NCI-H128 (cell line): ENCODE measurements around the gene TMOD1.
"Not testable (repeated sequence)": the region's sequence is repeated elsewhere in the genome, so short reads cannot be mapped to it uniquely, and the experiment has no call there.

Experiments used
- DNase-seq: peaks from one replicate; lab custom pipeline; 2025; ENCODE audit not compliant: unreplicated experiment; lab: John Stamatoyannopoulos, UW

TMOD1 gene

DNA sequence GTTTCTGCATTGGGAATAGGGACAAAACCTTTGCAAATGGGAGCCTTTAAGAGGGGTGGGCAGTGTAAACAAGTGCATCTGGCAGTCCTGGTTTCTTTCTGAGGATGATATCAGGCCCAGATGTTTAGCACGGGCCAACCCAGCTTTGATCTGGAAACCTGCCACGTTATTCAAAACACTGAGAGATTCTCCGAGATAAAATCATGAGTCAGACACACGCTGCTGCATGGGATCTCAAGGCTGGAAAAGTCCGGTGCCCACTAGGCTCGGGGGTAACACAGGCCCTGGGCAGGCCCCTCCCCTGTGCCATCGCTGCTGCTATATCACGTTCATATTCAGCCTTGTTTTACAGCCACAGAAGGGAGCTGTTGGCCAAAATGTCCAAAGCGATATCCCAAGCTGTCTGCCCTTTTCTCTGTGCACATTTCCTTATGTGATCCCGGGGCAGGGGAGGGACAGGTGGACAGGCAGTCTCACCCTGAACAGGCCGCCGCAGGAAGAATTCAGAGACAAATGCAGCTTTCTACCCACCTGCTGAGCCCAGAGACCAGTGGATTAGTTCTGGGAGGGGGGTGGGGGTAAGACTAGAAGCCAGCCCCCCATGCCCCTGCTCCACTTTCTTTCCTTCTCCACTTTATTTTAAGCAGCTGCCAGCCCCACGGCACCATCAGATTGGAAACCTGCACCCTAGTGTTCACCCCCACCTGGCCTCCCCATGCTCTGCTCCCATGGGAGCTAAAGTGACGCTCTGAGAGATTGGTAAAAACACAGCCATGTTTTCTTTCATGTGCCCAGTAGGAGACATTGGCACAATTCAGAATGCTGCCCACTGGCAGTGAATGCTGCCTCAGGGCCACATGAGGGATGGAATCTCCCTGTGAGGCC is 63.1 kb downstream of the TMOD1 start:
- DNase-seq: no peak

DNA sequence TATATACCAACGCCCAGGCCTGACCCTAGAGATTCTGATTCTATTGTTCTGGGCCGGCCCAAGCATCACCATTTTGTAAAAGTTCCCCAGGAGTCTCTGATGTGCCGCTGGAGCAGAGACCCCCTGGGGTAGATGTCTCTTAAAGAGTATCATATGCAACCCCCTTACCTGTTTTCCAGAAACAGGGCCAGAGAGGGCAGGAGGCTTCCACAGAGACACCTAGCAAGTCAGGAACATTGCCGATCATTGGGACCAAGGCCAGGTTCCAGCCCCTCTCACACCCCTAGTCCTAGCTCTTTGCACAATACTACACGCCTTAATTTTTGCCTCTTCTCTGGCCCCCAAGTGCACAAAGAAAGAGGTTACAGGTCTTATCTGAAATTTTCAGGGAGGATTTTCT is 63.8 kb downstream of the TMOD1 start:
- no peak for DNase-seq

DNA sequence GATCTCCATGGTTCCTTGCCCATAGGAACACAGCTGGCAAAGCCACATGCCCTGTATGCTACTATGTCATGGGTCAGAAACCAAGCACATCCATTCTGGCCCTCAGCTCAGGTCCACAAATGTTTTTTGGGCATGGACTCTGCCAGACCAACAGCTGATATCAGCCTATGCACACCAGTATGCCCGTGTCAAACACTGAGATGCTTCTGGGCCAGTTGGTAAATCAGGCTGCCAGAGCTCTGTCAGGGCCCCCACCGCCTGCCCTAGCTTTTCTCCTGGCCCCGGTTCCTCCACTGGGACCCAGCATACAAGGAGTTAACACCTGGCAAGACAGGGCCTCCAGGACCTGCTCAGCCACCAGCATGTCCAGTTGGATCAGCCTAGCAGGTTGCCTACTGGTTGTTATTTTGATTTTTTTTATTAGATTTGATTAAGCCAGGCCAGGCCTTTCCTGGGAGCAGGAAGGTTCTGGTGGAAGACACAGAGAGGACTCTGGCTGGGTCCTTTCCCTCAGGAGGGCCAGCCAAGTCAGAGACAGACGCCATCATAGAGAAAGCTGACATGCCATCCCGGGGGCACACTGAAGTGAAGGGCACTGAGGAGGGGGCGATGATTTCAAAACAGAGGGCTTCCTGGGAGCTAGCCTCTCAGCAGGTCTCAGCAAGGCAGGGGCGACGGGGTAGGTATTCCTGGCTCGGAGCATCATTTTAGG is 65.9 kb downstream of the TMOD1 start:
- DNase-seq: no peak

DNA sequence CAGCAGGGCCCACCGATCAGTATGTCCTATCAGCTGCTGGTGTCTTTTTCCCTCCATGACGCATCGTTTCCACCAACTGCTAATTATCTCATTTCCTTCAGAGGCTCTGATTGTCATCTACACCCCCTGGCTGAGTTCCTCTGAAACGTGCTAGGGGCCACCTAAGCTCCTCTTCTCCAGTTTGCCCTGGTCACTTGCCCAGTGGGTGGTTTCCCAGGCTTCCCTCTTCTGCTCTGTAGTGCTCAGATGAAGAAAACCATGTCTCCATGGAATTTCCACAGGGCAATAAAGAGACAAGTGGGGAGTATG is 66.4 kb downstream of the TMOD1 start:
- DNase-seq: no peak

DNA sequence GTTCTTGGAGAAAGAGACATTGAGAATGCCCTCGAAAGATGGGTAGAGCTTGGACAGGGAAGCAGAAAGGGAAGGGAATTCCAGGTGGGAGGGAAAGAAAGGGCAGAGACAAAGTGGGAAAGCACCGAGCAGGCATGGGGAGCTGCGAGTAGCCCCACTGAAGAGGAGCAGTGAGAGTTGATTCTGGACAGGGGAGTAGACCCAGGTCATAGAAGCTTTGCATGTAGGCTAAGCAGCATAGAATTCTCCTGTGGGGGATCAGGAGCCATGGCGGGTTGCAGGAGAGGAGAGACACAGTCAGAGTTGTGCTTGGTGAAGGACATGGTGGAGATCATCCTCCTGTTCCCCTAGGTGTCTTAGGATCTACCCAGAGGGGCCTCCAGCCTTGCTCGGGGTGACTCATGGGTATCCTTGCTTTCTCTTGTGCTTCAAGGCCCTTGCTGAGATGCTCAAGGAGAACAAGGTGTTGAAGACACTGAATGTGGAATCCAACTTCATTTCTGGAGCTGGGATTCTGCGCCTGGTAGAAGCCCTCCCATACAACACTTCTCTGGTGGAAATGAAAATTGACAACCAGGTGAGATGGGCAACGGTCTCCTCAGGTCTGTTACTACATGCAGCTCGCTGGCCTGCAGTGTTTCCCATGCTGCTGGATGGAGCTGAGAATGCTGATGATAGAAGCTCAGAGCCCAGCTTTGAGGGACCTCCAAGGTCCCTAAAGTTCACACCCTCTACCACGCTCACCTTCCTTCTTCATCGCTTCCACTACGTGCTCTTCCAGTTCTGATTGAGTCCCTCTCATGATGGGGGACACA is 67.2 kb downstream of the TMOD1 start:
- no peak for DNase-seq

DNA sequence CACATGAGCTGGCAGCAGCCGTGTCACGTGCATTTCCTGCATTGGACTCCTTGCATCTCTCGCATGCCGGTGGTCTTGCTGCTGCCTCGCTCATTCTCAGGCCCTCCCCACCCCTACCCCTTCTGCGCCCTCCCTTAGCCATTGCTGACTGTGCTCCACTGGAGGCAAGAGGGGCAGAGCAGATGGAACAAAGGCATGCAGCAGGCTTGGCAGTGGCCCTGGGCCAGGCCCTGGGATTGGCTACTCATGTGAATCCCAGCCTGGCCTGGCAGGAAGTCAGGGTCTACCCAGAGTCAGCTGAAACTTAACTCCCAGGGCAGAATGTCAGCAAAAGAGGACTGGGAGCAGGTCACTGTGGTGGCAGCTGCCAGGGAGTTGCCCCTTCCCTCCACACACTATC is 69.4 kb downstream of the TMOD1 start:
- no peak for DNase-seq

DNA sequence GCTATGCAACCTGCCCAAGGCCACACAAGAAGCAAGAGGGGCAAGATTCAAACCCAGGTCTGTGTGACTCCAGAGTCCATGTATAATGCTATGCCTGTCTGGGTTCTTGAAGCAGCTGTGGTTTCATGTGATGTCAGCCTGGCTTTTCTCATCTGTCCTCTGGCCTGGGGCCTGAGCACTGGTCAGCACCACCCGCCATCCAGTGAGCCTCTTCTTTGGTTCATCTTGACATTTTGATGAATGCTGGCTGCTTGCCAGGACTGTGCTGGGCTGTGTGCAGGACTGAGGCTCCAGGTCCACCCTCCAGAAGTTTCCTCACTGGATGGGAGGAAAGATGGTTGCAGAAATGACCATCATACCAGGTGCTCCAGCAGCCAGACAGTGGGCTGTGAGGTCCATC is 70.2 kb downstream of the TMOD1 start:
- no peak for DNase-seq

DNA sequence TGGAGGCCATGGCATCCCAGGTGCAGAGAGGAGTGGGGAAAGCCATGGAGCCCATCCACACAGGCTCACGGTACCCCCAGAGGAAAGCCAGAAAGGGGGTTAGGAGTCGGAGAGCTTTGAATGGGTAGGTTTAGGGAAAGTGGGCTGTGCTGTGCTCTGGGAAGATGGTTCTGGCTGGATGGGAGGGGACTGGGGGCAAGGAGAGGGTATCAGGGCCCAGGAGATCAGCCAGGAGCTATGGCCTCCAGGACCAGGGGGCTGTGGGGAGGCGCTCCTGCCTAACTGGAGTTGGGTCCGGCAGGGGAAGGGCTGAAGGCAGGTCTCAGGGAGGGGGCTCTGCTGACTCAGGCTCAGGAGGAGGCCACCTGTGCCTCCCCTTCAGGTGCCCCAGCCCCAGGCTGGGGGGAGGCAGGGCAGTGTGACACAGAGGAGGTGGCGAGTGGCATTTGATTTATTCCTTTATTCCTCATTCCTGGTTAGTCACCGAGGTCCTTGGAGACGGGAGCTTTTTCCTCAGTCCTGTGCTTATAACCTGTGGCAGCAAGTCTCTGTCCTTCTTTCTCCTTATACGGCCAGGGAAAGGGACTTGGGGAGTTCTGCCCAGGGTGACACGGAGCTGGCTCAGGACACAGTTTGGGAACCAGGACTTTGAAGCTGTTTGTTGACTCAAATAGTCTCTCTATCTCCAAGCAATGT is 70.9 kb downstream of the TMOD1 start:
- DNase-seq: no peak

DNA sequence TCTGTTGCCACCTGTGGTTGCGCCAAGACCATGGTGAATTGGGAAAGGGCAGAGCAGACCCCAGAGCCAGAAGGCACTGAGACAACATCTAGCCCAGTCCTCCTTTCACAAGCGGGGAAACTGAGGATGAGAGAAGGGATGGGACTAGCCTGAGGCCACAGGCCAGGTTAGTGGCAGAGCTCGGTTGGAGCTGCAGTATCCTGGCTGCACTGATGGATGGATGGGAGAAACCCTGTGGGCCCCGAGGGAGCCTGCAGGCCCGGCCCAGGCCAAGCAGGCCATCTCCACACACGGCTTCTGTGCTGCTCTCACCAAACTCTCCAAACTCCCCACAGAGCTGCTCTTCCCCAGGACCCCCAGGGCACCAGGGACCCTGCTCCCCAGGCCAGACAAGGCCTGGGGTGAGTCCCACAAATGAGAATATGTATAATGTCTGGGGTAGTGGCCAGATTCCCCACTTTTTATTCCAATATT is 71.5 kb downstream of the TMOD1 start:
- DNase-seq: no peak

DNA sequence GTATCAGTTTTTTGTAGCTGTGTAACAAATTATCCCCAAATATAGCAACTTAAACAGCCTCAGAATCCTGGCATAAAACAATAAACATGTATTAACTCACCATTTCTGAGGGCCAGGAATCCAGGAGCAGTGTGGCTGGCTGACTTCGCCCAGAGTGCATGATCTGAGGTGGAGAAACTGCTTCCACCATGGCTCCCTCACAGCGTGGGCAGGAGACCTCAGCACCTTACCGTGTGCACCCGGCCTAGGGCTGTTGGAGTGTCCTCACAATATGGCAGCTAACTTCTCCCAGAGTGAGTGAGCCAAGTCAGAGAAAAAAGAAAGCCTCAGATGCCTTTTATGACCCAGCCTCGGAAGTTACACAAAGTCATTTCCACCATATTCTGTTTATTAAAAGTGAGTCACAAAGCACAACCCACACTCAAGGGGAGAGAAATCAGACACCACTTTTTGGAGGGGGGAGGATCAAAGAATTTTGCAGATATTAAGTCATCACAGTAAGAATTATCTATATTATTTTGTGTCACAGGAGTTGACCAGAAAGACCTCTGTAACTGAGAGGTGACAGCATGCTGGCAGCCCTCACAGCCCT is 72.1 kb downstream of the TMOD1 start:
- no peak for DNase-seq

DNA sequence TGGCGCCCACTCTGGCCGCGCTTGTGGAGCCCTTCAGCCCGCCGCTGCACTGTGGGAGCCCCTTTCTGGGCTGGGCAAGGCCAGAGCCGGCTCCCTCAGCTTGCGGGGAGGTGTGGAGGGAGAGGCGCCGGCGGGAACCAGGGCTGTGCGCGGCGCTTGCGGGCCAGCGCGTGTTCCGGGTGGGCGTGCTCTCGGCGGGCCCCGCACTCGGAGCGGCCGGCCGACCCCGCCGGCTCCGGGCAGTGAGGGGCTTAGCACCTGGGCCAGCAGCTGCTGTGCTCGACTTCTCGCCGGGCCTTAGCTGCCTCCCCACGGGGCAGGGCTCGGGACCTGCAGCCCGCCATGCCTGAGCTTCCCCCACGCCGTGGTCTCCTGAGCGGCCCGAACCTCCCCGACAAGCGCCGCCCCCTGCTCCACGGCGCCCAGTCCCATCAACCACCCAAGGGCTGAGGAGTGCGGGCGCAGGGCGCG is 72.7 kb downstream of the TMOD1 start:
- DNase-seq: not testable (repeated sequence)

DNA sequence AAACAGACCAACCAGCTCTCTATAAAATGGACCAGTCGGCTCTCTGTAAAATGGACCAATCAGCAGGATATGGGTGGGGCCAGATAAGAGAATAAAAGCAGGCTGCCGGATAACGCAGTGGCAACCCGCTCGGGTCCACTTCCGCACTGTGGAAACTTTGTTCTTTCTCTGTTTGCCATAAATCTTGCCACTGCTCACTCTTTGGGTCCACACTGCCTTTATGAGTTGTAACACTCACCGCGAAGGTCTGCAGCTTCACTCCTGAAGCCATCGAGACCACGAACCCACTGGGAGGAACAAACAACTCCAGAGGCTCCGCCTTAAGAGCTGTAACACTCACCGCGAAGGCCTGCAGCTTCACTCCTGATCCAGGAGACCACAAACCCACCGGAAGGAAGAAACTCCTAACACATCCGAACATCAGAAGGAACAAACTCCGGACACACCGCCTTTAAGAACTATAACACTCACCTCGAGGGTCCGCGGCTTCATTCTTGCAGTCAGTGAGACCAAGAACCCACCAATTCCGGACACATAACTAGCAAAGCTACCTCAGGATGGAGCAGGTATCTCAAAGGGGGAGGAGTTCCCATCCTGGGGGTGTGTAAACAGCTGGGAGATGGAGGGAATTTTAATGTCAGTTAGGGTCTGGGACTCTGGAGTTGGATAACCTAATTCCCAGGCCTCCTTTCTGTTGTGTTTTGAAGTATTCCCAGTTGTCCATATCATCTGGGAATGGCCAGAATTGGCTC is 73.6 kb downstream of the TMOD1 start:
- not testable (repeated sequence) for DNase-seq

DNA sequence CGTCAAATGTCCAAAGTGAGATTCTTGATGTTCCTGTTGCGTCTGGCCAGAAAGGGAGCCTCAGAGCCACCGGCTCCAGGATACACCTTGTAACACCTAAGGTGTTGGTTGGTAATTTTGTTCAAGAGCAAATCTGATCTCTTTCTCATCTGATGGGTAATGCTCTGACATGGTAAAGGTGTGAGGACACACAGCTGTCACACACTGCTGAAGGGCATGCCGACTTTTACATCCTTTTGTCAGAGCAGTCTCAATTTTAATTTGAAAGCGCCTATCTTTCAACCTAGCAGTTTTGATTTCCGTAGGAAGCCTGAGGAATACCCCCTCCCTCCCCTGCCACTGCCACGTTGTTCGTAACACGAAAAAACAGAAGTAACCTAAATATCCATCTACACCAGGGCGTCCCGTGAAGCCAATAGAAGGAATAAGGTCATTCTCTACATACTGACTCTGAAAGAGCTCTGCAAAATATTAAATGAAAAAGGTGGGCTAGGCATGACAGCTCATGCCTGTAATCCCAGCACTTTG is 74.3 kb downstream of the TMOD1 start:
- DNase-seq: no peak

DNA sequence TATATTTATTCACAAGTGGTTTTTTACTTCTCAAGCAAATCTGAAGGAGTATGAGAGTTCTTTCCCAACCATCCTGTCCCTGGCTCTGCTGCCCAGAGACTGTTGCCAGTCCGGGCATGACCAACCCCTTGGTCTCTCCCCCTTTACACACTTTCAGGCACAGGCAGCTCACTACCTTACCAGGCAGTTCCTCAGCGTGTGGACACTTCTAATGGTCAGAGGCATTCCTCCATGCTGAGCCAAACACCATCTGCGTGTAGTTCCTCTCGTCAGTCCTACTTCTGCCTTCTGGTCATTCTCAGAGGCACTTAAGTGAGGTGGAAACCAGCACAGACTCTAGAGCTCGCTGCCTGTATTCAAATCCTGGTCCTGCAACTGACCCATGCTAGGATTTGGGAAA is 75.6 kb downstream of the TMOD1 start:
- no peak for DNase-seq

DNA sequence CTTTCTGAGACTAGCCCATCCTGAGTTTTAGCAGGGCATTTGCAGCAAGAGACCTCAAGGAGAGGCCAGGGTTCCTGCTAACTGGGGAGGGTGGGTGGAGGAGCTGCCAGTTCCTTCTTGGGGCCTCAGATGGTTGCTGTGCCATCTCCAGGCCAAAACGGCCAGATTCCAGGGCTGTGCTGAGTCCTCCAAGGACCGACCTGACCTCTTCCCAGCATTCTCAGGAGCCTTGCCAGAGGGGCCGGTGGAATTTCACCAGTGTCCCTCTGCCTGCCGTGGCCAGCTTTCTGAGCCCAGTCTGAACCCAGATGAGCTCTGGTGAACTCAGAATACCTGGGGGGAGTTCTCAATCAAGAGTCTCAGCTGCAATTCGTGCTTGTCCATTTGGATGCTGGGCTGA is 77.4 kb downstream of the TMOD1 start:
- DNase-seq: no peak

DNA sequence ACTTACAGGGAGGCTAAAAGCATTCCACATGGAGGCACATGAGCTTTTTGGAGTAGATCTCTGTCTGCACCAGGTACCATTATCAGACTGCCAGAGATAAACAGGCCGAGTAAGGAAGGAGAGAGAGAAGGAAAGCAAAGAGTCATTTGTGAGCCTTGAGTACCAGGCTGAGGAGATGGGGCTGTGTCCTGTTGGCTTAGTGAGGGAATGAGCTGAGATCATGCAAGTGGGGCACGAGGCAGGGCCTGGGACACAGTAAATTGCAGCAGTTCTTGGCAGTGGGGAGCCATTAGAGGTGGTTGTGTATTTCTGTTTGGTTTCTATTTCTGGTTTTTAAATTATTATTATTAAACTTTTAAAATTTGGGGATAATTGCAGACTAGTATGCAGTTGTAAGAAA is 78.4 kb downstream of the TMOD1 start:
- no peak for DNase-seq

DNA sequence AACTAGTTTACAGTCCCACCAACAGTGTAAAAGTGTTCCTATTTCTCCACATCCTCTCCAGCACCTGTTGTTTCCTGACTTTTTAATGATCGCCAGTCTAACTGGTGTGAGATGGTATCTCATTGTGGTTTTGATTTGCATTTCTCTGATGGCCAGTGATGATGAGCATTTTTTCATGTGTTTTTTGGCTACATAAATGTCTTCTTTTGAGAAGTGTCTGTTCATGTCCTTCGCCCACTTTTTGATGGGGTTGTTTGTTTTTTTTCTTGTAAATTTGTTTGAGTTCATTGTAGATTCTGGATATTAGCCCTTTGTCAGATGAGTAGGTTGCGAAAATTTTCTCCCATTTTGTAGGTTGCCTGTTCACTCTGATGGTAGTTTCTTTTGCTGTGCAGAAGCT is 80.1 kb downstream of the TMOD1 start:
- DNase-seq: not testable (repeated sequence)

DNA sequence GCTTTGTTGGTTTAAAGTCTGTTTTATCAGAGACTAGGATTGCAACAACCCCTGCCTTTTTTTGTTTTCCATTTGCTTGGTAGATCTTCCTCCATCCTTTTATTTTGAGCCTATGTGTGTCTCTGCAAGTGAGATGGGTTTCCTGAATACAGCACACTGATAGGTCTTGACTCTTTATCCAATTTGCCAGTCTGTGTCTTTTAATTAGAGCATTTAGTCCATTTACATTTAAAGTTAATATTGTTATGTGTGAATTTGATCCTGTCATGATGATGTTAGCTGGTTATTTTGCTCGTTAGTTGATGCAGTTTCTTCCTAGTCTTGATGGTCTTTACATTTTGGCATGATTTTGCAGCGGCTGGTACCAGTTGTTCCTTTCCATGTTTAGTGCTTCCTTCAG is 83.3 kb downstream of the TMOD1 start:
- not testable (repeated sequence) for DNase-seq

DNA sequence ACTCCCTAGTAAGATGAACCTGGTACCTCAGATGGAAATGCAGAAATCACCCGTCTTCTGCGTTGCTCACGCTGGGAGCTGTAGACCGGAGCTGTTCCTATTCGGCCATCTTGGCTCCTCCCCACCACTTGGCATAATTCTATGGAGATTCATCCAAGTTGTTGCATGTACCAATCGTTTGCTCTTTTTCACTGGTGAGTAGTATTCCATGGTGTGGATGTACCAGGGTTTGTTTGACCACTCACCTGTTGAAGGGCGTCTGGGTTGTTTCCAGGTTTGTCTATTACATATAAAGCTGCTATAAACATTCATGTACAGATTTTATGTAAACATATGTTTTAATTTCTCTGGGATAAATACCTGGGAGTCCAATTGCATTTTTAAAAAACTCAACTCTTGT is 85.4 kb downstream of the TMOD1 start:
- DNase-seq: not testable (repeated sequence)

DNA sequence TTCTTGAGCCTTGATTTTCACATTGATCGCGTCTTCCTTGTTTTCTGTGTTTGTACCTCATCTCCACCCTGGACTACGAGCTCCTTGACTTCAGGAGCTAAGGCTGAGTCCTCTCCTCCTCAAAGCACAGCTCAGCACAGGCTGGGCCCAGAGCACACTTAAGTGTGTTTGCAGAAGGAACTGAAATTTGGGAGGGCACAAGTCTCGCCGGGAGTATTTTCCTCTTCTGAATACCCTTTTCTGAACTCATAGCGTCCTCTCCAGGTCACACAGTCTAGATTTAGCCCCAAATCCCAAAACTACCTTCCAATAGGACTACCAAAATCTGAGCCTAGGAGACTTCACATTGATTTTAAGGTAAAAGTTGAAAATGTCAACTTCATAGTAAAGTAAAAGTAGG is 90.1 kb downstream of the TMOD1 start:
- DNase-seq: no peak
